Fibroblast of pulmonary artery (primary cell): Measurements from ENCODE around the gene RPN2.

ENCODE experiments used
- DNase-seq: peaks from one replicate; pipeline ENCODE4 v3.0.0-alpha.2; 2010; ENCODE audit warnings: low read depth
- H3K4me3 ChIP-seq: replicated peaks from 2 replicates; pipeline ENCODE4 v1.5.1; 2011; ENCODE audit warnings: low read depth, mild to moderate bottlenecking, control low read depth, low read length, moderate library complexity
- CTCF ChIP-seq: IDR thresholded peaks from 2 replicates; pipeline ENCODE4 v1.5.1; 2011; ENCODE audit warnings: mild to moderate bottlenecking, control low read depth, low read length, inconsistent platforms; ENCODE audit errors: missing control alignments

RPN2 gene

GRCh38 chr20:37271421-37271768 is 92.3 kb downstream of the RPN2 start:
- no peak for TF ChIP-seq CTCF
- no peak overlapping the region for H3K4me3 ChIP-seq
- DNase-seq: no peak

- no peak for DNase-seq
- TF ChIP-seq CTCF: no peak
- no peak overlapping the region for H3K4me3 ChIP-seq
These were observed 94.9 kb downstream of the RPN2 start for GRCh38 chr20:37273988-37274387.

- no peak overlapping the region for H3K4me3 ChIP-seq
- TF ChIP-seq CTCF: no peak
- no peak for DNase-seq
These were observed 95.9 kb downstream of the RPN2 start for GRCh38 chr20:37274851-37275524.

- DNase-seq: peak; percentile 86
- TF ChIP-seq CTCF: peak; percentile 47
- no peak overlapping the region for H3K4me3 ChIP-seq
These were observed 97.5 kb downstream of the RPN2 start for GRCh38 chr20:37276494-37277252.

GRCh38 chr20:37277253-37277593 is 98.1 kb downstream of the RPN2 start:
- TF ChIP-seq CTCF: no peak
- no peak overlapping the region for H3K4me3 ChIP-seq
- DNase-seq: no peak

- no peak for DNase-seq
- TF ChIP-seq CTCF: no peak
These were observed 99.9 kb downstream of the RPN2 start for GRCh38 chr20:37278966-37279590.

More at GRCh38 chr20:37278966-37279590, 99.9 kb downstream of the RPN2 start:
- H3K4me3 ChIP-seq: no peak overlapping the region
